ENCODE data around the gene SIK3.

DNA sequence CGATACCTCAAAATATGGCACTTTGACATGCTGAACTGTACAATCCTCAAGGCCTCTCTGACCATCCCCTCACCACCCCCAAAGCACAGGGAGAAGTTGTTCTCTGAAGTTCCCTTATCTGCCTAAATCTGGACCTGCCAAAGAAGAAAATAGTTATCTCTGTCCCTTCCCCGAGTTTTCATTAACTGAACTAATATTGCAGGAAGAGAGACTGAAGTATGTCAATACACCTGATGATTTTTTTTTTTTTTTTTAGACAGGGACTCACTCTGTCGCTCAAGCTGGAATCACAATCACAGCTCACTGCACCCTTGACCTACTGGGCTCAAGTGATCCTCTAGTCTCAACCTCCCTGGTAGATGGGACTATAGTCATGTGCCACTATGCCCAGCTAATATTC is 75.0 kb downstream of the SIK3 start:
- no peak for TF ChIP-seq FOS (IDR thresholded peaks at IDR 0.05; ENCODE audit: borderline replicate concordance, insufficient read depth, low read length)
- no peak for TF ChIP-seq POLR2AphosphoS5 (IDR thresholded peaks at IDR 0.05; ENCODE audit: insufficient read depth, low read depth, low read length)
- TF ChIP-seq, protein P1, sequence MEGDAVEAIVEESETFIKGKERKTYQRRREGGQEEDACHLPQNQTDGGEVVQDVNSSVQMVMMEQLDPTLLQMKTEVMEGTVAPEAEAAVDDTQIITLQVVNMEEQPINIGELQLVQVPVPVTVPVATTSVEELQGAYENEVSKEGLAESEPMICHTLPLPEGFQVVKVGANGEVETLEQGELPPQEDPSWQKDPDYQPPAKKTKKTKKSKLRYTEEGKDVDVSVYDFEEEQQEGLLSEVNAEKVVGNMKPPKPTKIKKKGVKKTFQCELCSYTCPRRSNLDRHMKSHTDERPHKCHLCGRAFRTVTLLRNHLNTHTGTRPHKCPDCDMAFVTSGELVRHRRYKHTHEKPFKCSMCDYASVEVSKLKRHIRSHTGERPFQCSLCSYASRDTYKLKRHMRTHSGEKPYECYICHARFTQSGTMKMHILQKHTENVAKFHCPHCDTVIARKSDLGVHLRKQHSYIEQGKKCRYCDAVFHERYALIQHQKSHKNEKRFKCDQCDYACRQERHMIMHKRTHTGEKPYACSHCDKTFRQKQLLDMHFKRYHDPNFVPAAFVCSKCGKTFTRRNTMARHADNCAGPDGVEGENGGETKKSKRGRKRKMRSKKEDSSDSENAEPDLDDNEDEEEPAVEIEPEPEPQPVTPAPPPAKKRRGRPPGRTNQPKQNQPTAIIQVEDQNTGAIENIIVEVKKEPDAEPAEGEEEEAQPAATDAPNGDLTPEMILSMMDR (IDR thresholded peaks at IDR 0.05; ENCODE audit: extremely low read depth in 1 of 2, insufficient read depth in 1 of 2, low read depth in 1 of 2, low read length in 2 of 2) = no peak

Data from endothelial cell of umbilical vein (primary cell).